Muscle layer of duodenum (tissue), 2 donors: ENCODE data around the gene GRK5.

Experiments
- H3K27ac ChIP-seq: one replicate; pipeline ENCODE4 v1.7.0; 2013; ENCODE audit warnings: mild to moderate bottlenecking, low read length
- H3K27me3 ChIP-seq: one replicate; pipeline ENCODE4 v1.7.0; 2013; ENCODE audit warnings: low read depth, mild to moderate bottlenecking, control low read depth, low read length
- H3K36me3 ChIP-seq, 2 donors: one replicate each; pipeline ENCODE4 v1.7.0; 2013; ENCODE audit warnings: low read length in 2 of 2, control low read depth in 1 of 2, mild to moderate bottlenecking in 1 of 2; ENCODE audit not compliant: insufficient read depth in 2 of 2, control insufficient read depth in 1 of 2
- H3K4me1 ChIP-seq, 2 donors: one replicate each; pipeline ENCODE4 v1.7.0; 2013; ENCODE audit warnings: low read length in 2 of 2, mild to moderate bottlenecking in 2 of 2, control low read depth in 1 of 2, moderate library complexity in 1 of 2; ENCODE audit not compliant: insufficient read depth in 2 of 2, control insufficient read depth in 1 of 2
- H3K4me3 ChIP-seq, 2 donors: one replicate each; pipeline ENCODE4 v1.7.0; 2013; ENCODE audit warnings: low read length in 2 of 2, low read depth in 1 of 2, mild to moderate bottlenecking in 1 of 2
- H3K9me3 ChIP-seq, 2 donors: one replicate each; pipeline ENCODE4 v1.7.0; 2013; ENCODE audit warnings: low read length in 2 of 2, control low read depth in 1 of 2, mild to moderate bottlenecking in 1 of 2; ENCODE audit not compliant: control insufficient read depth in 1 of 2
- donor health status: healthy.

Gene GRK5

GRCh38 chr10:119241066-119241465 lies 33.7 kb downstream of the GRK5 start:
- Histone ChIP-seq H3K4me1 (peaks cover 10 to 12% of the 10 kb centered on the region in 2 donors), H3K27ac (no peak overlapping the region)

GRCh38 chr10:119242186-119242585 lies 34.8 kb downstream of the GRK5 start:
- Histone ChIP-seq H3K4me3 (no peak overlapping the region), H3K4me1 (peaks cover 13 to 23% of the 10 kb centered on the region in 2 donors), H3K9me3 (no peaks in the 10 kb centered on the region), H3K27me3 (no peaks in the 10 kb centered on the region), H3K27ac (no peak overlapping the region), H3K36me3 (no peaks in the 10 kb centered on the region)

More at GRCh38 chr10:119241066-119241465, 33.7 kb downstream of the GRK5 start:
- Histone ChIP-seq H3K36me3 (no peaks in the 10 kb centered on the region), H3K9me3 (no peaks in the 10 kb centered on the region), H3K4me3 (no peak overlapping the region), H3K27me3 (no peaks in the 10 kb centered on the region)

DNA sequence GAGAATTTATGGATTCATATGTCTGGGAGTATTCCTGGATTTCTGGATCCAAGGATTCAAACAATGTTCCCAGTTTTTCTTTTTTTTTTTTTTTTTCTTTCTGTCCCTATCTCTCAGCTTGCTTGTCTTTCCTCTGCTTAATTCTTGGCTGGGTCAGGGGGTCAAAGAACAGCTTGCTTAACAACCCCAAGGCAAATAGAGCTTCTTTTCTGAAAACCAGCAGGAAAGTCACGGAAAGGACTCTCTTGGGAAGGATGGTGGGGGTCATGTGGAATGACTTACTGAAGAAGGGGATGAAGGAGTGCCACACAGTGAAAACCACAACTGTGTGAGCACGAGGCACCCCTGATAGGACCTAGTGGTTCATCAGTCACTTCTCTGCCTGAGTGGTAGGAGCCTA lies 36.1 kb downstream of the GRK5 start:
- H3K9me3 ChIP-seq = no peaks in the 10 kb centered on the region
- H3K27me3 ChIP-seq = no peaks in the 10 kb centered on the region
- peaks cover 6 to 18% of the 10 kb centered on the region in 2 donors for H3K4me1 ChIP-seq
- H3K4me3 ChIP-seq = no peak overlapping the region
- H3K36me3 ChIP-seq = no peaks in the 10 kb centered on the region
- no peak overlapping the region for H3K27ac ChIP-seq

- H3K4me3 ChIP-seq = no peak overlapping the region
- H3K27me3 ChIP-seq = no peaks in the 10 kb centered on the region
- H3K9me3 ChIP-seq = no peaks in the 10 kb centered on the region
- H3K36me3 ChIP-seq = no peaks in the 10 kb centered on the region
- H3K4me1 ChIP-seq = peaks cover 6 to 16% of the 10 kb centered on the region in 2 donors
- H3K27ac ChIP-seq = no peak overlapping the region
Measured at GRCh38 chr10:119243967-119244366, 36.6 kb downstream of the GRK5 start.

DNA sequence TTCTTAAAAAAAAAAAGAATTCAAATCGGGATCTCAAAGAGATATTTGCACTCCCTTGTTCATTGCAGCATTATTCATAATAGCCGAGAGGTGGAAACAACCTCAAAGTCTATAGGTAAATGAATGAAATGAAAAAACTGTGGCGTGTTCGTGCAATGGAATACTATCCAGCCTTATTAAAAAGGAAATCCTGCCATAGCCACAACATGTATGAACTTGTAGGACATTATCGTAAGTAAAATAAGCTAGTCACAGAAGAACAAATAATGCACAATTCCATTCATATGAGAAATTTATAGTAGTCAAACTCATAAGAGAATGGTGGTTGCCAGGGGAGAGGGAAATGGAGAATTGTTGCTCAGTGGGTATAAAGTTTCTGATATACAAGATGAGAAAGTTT lies 37.9 kb downstream of the GRK5 start:
- Histone ChIP-seq H3K9me3 (no peaks in the 10 kb centered on the region), H3K36me3 (no peaks in the 10 kb centered on the region), H3K27ac (no peak overlapping the region), H3K4me1 (peaks cover 6 to 19% of the 10 kb centered on the region in 2 donors), H3K4me3 (no peak overlapping the region), H3K27me3 (no peaks in the 10 kb centered on the region)

GRCh38 chr10:119246862-119247549 lies 39.6 kb downstream of the GRK5 start:
- no peaks in the 10 kb centered on the region for H3K27me3 ChIP-seq
- peak overlapping the region; percentile 74 for H3K27ac ChIP-seq
- H3K9me3 ChIP-seq = no peaks in the 10 kb centered on the region
- H3K4me1 ChIP-seq = peaks cover 11 to 34% of the 10 kb centered on the region in 2 donors
- H3K36me3 ChIP-seq = no peaks in the 10 kb centered on the region
- H3K4me3 ChIP-seq = no peak overlapping the region

DNA sequence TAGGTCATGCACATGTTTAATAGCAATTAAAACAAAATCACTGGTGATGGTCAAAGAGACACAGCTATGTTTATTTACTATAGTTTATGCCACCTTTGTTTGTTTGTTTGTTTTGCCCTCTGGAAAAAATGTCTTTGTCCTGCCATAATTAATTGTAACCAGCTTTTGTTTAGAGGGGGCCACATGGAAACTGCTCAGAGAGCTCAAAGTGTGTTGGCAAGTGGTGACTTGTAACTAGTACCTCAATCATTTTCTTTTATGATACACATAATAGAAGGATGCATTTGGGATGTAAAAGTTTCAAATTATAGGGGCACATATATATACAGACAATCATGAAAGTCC lies 40.2 kb downstream of the GRK5 start:
- Histone ChIP-seq H3K9me3 (no peaks in the 10 kb centered on the region), H3K4me3 (no peak overlapping the region), H3K27ac (peak overlapping the region; percentile 41), H3K27me3 (no peaks in the 10 kb centered on the region), H3K36me3 (no peaks in the 10 kb centered on the region), H3K4me1 (peaks cover 14 to 40% of the 10 kb centered on the region in 2 donors)

DNA sequence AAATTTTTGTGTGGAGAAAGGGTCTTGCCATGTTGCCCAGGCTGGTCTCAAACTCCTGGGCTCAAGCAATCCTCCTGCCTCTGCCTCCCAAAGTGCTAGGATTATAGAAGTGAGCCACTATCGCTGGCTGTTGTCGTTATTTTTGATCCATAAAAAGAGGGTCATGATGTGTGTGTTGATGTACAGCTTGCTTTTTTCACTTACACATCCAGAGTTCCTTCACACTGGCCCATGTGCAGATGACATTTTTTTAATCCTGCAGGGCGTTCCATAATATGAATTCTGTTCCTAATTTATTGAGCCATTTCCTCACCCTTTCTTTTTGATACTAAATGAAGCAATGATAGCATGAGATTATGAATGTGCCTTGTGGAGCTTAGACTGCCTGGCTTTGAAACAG lies 40.8 kb downstream of the GRK5 start:
- Histone ChIP-seq H3K4me3 (no peak overlapping the region), H3K27ac (no peak overlapping the region), H3K36me3 (no peaks in the 10 kb centered on the region), H3K9me3 (no peaks in the 10 kb centered on the region), H3K27me3 (no peaks in the 10 kb centered on the region), H3K4me1 (peaks cover 21 to 46% of the 10 kb centered on the region in 2 donors)

DNA sequence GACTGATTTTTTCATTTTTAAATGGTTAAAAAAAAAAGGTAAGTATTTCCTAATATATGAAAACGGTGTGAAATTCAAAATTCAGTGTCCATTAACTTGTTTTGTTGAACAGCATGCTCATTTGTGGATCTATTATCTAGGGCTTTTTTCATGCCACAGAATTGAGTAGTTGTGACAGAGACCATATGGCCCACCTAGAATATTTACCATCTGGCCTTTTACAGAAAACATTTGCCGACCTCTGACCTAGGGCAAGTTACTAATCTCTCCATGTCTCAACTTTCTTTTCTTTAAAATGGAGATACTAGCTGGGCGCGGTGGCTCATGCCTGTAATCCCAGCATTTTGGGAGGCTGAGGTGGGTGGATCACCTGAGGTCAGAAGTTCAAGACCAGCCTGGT lies 41.3 kb downstream of the GRK5 start:
- no peak overlapping the region for H3K27ac ChIP-seq
- H3K36me3 ChIP-seq = no peaks in the 10 kb centered on the region
- H3K4me3 ChIP-seq = no peak overlapping the region
- H3K9me3 ChIP-seq = no peaks in the 10 kb centered on the region
- no peaks in the 10 kb centered on the region for H3K27me3 ChIP-seq
- H3K4me1 ChIP-seq = peaks cover 26 to 50% of the 10 kb centered on the region in 2 donors

GRCh38 chr10:119250641-119251314 lies 43.4 kb downstream of the GRK5 start:
- Histone ChIP-seq H3K9me3 (no peaks in the 10 kb centered on the region), H3K27ac (peak overlapping the region; percentile 64), H3K27me3 (no peaks in the 10 kb centered on the region), H3K4me3 (no peak overlapping the region), H3K36me3 (no peaks in the 10 kb centered on the region), H3K4me1 (peaks cover 30 to 58% of the 10 kb centered on the region in 2 donors)

DNA sequence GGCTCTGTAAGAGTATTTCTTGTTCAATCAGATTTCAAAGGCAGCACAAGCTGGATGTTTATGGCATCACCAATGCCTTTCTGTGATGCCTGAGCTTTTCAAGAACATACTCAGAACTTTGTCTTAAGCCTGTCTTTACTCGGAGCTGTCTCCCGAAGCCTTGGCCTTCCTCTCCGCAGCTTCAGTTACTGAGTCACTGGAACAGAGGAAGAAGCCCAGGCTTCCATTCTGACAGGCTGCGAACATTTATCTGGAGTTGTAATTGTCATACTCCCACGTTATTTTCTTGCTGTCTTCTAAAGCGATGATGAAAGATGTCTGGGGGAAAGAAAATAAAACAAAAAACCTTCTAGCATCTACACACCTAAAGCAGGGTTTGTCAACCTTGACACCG lies 43.9 kb downstream of the GRK5 start:
- no peak overlapping the region for H3K4me3 ChIP-seq
- H3K36me3 ChIP-seq = no peaks in the 10 kb centered on the region
- H3K4me1 ChIP-seq = peaks cover 30 to 56% of the 10 kb centered on the region in 2 donors
- H3K27me3 ChIP-seq = no peaks in the 10 kb centered on the region
- H3K9me3 ChIP-seq = no peaks in the 10 kb centered on the region
- H3K27ac ChIP-seq = peak overlapping the region; percentile 64
